Ovary (tissue), 3 donors: ENCODE measurements around the gene AGAP6.
"Not testable (repeated sequence)": the region's sequence is repeated elsewhere in the genome, so short reads cannot be mapped to it uniquely, and the experiment has no call there.

Experiments
- EP300 ChIP-seq: sonication (generic); formaldehyde crosslinking; IDR thresholded peaks from one replicate; pipeline ENCODE4 v1.6.1; 2017; ENCODE audit warnings: antibody characterized with exemption
- TF ChIP-seq, protein P1 (sequence below), 3 donors: fragments of 450-650 bp in 2 of 3; fragments of 200-600 bp in 1 of 3; IDR thresholded peaks; one replicate each; pipeline versions ENCODE4 v1.5.1 to v1.8.0; 2016 to 2022; ENCODE audit warnings: antibody characterized with exemption in 3 of 3, mild to moderate bottlenecking in 1 of 3
- donor health status: DM: no; HTN: no; CAD: no.

DNA sequence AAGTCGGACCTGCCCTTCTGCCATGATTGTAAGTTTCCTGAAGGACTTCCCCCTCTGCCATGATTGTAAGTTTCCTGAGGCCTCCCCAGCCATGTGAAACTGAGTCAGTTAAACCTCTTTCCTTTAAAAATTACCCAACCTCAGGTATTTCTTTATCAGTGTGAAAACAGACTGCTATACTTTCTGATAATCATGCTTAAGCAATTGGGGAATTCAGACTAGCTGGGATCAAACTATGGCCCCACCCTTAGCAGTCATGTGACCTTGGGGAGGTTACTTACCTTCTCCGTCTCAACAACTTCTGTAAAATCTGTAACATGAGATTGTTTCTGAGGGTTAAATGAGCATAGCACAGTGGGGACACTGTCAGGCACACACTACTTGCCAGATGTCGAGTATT is 999 bp upstream of the AGAP6 start:
- TF ChIP-seq, protein P1, sequence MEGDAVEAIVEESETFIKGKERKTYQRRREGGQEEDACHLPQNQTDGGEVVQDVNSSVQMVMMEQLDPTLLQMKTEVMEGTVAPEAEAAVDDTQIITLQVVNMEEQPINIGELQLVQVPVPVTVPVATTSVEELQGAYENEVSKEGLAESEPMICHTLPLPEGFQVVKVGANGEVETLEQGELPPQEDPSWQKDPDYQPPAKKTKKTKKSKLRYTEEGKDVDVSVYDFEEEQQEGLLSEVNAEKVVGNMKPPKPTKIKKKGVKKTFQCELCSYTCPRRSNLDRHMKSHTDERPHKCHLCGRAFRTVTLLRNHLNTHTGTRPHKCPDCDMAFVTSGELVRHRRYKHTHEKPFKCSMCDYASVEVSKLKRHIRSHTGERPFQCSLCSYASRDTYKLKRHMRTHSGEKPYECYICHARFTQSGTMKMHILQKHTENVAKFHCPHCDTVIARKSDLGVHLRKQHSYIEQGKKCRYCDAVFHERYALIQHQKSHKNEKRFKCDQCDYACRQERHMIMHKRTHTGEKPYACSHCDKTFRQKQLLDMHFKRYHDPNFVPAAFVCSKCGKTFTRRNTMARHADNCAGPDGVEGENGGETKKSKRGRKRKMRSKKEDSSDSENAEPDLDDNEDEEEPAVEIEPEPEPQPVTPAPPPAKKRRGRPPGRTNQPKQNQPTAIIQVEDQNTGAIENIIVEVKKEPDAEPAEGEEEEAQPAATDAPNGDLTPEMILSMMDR (IDR thresholded peaks at IDR 0.05), result not testable (repeated sequence)
- not testable (repeated sequence) for TF ChIP-seq EP300
